ENCODE measurements around the gene ZIC2.

The ZIC2 gene

DNA sequence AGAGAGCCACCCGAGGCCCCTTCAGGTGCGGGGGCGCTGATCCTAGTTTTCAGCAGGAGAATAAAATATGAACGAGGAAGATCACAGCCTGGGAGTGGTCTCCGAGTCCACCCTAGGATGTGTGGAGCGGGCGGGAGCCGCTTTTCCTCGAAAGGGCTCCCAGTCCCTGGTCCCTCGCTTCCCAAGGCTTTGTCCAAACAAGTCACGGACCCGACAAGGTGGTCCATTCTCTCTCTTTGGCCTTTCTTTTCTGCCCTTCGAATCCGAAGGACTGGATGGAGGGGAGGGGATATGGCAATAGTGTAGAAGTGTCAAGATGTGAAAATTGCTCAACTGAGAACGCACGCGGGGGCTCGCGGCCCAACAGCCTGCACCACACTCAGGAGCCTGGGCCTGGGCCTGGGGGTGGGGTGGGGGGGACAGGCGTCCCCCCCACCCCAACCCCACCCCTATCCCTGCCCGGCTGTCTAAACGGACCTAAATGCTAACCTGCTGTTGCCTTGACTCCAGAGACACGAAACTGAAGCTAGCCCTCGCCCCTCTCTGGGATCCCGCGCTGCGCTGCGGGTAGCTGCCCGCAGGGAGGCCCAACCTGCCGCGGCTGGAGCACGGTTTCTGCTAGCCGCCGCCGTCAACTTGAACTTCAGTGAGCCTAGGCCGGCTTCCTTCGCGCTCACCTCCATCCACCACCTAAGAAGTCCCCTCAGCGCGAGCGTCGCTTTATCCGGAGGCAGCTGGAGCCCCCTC, 7.1 kb downstream of the ZIC2 start:
- no peak for DNase-seq

DNA sequence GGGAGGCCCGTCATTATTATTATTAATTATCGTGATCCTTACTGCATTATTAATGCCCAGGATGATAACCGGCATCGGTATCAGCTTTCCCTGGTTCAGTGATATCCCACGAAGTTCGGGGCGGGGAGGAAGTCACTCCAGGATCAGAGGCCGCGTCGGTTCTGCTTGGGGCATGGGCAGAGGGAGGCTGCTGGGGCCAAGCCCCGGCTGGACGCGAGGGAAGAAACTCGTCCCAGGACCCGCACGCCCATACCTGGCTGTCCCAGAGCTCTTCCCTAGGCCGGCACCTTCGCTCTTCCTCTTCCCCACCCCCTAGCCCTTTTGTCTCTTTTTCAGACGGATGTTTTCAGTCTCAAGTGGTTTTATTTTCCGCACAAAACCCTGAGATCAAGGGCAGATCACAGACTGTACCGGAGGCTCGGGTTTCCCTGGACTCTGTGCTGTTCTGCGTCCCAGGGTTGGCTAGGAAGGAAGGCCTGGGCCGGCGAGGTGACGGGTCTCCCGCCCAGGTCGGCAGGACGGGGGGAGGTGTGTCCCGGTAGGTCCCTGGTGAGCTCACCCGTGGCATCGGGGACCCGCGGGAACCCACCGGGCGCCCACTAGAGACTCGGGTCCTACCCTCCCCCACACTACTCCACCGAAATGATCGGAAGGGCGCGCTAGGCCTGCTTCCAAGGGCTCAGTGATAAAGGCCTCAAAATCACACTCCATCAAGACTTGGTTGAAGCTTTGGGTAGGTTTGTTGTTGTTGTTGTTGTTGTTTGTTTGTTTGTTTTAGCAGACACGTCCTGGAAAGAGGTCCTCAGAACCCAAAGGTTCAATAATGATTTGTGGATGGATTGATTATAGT, 7.9 kb downstream of the ZIC2 start:
- no peak for DNase-seq

DNA sequence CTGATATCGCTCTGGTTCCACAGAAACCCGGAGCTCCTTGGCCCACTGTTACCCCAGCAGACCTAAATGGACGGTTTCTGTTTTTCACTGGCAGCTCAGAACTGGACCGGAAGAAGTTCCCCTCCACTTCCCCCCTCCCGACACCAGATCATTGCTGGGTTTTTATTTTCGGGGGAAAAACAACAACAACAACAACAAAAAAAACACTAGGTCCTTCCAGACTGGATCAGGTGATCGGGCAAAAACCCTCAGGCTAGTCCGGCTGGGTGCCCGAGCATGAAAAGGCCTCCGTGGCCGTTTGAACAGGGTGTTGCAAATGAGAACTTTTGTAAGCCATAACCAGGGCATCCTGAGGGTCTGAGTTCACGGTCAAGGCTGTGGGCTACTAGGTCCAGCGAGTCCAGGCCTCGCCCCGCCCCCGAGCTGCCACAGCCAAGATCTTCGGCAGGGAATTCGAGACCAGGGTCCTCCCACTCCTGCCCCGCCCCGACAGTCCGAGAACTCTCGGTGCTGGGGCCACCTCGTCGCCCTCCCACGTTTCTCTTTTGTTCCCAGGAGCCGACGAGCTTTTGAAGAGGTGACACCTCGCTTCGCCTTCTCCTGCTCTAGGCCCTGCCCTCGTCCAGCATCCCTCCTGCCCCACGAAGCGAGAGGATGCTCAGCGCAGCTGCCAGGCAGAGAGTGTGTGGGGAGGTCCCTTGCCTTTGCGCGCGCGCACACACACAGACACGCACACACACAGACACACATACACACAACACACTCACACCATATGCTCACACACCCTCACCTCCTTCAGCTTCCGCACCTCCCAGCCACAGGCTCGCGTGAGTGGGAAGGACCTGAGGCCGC, 8.8 kb downstream of the ZIC2 start:
- DNase-seq = no peak

DNA sequence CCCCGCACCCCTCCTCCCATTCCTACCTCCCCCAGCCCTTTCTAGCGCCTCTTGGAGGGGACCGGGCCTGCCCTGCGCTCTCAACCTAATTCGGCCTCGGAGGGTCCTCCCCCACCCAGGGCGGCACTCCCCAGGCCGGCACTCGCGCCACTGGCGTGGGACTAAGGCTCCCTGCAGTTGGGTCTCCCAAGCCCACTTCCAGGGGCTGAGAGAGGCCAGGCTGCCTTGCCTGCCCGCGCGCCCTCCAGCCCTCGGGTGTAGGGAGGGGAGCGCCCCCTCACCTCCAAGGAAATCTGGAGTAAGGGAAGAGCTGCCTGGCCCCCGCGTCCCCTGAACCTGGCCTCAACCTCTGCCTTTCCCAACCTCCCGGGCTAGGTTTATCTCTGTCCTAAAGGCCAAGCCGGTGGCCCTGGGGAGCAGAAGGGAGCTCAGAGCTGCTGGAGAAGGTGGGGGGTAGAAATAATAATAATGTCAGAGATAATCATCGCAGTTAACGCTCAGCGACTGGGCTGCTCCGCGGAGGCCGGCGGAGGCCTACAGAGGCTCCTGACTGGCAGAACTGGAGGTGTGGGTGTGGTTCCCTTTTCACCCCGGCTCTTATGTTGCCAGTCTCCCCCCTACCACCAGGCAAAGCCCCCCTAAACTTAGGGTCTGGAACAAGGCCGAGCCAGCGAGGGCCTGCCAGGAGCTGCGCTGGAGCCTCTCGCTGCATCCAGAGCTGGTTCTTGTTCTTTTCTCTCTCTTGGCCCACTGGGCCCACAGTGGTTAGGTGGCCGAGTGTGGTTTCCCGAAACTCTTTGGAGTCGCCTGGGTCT, 9.6 kb downstream of the ZIC2 start:
- no peak for DNase-seq

DNA sequence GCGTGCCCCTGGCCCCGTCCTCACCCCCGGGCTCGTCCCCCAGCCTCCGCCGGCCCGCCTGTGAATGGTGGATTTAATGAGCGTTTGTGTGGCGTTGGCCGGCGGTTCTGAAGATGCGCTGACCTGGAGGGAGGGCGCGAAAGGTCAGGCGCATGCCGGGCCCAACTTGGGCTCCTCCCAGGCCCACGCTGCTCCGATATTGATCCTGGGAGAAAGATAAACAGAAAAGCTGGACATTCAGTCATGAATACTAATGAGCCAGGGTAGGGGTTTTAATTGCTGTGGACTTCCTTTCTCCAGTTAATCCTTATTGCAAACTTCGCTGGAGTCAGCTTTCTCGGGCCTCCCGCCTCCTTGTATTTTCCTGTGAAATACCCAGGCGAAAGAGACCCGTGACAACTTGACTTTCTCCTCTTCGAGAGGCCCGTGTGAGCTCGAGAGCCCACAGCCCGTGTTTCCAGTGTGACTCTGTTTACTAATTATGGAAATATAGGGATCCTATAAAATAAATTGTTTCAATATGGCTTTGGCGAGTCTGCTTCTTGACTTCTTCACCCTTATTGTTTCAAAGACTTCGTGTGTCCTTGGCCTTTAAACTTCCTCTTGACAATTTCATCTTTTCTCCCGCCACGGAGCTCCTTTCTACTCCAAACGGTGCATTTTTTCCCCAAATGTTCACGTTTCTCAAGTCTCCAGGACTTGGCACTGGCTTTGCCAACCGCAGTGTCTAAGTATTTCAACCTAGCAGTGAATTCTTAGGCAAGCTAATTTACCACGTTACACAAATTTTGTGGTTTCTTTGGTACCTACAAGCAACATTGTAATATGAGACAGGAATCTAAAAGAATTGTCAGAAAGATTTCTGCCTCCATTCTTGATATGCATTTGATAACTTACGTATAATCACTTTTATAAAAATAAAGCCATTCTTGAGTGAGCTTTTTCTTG, 10.5 kb downstream of the ZIC2 start:
- DNase-seq = no peak

DNA sequence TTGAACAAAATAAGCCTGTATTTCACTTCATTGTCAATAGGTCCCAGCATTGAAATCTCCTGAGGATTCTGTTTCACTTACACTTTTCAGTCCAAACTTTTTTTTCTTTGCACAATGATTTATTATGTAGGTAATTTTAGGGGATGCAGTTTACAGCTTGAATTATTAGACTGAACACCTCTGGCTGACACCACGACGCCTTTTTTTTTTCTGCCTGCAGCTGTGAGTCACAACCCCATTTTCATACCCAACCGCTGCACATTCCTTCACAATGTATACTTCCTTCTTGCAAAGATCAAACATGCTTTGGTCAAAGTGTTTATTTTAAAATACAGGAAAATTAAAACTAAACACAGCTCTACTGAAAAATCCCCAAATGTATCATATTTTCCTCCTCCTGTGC, 11.4 kb downstream of the ZIC2 start:
- DNase-seq = no peak

DNA sequence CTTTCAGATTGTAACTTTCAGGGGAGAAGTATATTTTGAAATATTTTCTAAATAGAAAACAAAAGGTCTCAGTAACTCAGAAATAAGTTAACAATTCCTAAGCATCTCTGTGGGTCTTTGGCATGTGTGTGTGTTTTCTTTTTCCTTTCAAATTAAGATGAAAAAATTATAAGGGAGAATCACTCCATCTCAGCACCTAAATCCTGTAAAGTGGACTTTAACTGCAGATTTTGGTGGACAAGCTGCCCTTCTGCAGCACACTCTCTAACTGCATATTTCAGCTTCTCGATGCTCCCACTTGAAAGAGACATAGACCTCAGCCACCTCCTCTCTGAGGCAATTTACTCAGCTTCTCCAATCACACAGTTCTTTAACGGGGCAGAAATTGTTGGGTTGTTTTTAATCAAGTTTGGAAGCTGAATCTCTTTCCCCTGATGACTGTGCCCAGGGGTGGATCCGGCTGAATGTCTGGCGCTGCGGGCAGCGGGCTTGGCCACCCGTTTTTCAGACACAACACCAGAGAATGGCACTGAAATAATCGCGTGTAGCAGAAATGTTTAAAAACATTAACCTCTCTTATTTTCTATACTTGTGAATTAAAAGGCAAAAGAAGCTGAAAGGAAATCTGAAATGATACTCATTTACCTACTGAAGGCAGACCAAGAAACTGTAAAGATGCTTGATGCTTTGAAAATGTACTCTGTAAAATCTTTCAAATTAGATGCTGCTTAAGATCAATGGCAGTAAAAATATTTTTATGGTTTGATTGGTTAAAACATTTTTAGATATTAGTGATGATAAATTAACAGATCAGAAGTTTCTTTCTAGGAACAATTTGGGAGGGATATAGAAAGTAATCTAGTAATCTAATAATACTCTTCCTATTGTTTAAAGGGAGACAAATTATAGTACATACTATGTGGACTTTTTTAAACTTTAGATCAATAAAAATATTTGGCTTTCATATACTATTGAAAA, 12.4 kb downstream of the ZIC2 start:
- no peak for DNase-seq

DNA sequence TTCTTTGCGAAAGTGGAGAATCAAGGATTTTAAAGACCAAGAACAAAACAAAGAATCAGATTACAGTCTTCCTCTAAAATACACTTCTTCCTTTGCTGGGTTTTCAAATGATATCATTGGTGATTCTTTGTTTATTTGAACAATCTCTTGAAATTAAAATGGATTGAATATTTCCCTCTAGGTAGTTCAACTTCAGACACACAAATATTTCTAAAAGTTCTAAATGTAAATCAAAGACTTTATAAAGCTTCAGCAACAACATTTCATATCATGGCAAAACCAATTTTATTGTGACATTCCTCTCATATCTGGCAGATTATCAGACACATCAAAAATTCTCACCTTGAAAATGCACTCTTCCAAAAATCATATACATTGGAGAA, 13.0 kb downstream of the ZIC2 start:
- DNase-seq = no peak

DNA sequence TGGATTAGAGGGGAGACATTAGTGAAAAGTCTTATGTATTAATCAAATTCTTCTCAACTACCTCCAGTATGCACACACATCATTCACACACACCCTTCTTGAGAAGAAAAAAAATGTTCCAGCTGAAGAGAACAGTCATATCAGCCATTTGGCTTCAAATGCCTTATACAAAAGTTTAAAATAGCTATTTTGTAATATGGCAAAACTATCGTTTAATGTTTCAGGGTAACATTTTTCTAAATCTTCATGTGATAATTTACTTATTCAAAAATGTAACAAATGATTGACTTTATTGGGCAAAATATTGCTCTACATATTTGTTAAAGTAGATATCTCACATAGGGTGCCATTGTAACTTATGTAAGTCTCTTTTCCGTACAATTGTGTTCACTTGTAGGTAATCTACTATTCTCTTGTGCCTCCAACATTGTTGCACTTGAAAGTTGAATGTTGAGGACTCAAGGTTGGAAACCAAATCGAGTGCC, 13.6 kb downstream of the ZIC2 start:
- DNase-seq = no peak

DNA sequence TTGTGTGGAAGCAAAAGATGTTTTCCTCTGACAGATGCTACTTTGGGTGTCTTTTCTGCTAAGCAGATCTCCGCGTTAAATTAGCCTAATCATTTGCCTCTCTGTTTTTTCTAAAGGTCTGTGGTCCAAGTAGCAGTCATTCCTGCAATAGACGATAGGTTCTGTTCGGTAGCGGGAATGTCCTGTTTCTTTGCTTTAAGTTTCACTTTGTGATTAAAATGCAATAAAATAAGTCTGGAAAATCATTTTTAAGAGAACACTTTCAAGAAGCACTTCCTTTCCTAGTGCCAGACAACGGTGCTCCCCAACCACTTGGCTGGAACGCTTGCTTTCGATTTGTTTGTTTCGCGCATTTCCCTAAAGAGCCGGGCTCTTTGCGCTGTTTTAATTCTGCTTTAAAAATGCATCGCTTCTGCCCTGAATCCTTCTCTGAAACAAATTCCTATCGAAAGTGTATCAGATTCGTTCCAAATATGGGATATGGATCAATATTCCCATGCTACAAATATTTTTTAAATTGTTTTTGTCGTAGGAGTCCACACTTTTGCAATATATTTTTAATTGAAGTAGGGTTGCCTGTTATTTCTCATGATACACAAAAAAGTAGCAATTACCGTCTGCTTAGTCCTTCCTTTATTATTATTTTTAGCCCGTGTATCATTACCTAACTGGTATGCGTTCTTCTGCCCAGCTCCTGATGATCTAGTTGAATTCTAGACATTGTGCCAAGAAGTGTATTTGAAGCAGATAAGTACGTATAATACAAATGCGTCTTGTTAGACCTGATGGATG, 14.2 kb downstream of the ZIC2 start:
- DNase-seq = peak; percentile 86

DNA sequence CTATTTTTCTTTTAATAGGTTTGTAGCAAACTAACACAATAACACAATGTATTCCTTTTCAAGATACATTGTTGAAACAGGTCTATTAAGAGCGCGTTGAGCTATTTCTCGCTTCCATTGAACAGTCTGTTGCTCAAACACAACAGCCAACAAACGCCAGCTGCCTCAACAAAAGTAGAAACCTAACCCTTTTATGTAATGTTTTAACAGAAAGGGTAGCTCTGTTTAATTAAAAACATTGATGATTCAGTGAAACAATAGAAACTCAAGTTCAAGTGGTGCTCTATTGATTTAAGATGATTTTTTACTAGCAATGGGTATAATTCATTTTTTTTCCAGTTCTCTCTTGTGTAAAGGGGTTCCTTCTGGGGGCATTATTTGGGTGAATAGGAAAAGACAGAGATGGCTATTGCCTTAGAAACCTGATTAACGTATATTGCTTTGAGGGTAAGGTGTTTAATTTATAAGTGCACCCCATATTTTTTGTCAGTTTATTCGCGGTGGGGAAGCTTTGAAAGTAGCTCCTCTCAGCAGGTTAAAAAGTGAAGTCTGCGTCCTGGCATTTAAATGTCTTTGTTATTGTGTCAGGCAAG, 14.9 kb downstream of the ZIC2 start:
- peak; percentile 95 for DNase-seq

DNA sequence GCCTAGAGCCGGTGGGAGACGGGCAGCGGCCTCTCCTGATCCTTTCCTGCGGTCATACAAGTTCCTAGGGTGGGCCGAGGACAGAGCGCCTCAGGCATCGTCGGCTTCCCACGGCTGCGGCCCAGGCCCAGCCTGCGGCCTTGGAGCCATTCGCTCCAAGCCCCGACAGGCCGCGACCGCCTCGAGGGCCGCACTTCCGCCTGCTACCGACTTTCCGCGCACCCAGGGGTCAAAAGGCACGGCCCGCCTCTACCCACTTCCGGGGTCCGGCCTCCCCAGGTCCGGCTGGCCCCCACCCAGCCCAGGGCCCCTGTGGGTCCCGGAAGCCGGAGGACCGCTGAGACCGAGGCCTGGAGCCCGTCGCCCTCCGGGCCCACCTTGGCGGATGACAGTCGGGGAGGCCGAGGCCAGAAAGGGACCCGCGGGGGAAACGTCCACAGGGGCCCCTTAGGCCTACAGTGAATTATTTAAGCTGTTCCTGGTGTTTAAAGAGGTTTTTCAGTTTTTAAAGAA, 16.2 kb downstream of the ZIC2 start:
- DNase-seq = no peak

DNA sequence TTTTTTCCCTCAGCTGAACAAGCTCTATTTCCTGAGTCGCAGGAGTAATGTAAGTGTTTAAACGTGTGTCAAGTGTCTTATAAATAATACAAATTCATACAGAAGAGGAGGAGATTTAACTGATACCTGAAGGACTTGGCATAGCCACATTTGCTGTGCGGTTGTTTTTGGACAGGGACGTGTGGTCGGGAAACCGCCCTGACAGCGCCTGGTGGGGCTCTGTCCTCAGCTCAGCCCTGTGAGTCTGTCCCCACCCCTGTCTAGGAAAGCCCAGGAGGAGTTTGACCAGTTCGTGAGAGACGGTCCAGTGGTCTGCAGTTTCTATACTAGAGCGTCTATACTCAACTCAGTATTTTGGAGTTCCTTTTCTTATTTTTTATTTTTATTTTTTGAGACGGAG, 16.7 kb downstream of the ZIC2 start:
- DNase-seq = no peak

DNA sequence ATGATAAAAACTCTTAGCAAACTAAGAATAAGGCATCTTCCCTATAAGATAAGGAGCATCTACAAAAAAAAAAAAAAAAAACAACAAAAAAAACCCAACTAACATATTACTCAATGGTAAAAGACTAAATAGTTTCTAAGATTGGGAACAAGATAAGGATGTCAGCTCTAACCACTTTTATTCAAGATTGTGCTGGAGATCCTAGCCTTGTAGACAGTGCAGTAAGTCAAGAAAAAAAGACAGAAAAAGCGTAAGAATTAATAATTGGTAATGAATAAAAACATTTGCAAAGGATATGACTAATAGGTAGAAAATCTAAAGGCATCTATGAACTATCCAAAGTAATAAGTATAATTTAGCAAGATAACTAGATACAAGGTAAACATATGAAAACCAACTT, 33.0 kb downstream of the ZIC2 start:
- no peak for DNase-seq

DNA sequence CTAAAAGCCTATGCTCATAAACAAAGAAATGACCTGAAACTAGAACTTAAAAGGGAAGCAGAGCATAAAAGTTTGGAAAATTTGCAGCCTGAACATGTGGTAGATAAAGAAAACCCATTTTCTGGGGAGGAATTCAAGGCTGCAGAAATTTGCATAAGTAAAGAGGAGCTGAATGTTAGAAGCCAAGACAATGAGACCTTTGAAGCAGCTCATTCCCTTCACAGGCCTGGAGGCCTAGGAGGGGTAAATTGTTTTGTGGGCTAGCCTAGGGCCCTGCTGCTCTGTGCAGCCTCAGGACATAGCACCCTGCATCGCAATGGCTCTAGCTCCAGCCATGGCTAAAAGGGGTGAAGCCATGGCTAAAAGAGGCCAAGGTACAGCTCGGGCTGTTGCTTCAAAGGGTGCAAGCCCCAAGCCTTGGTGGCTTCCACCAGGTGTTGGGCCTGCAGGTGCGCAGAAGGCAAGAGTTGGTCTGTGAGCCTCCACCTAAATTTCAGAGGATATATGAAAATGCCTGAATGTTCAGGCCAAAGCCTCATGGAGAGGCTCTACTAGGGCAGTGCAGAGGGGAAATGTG, 38.3 kb downstream of the ZIC2 start:
- no peak for DNase-seq

DNA sequence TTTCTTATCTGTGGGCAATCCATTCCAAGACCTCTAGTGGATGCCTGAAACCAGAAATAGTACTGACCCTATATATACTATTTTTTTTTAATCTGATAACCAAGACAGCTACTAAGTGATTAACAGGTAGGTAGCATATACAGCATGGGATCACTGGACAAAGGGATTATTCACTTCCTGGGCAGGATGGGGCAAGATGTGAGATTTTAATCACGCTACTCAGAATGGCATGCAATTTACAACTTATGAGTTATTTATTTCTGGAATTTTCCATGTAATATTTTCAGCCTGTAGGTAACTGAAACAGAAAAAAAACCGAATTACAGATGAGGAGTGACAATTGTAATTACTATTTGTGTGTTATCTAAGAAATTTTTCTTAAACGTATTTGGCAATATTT, 41.2 kb downstream of the ZIC2 start:
- DNase-seq = no peak

DNA sequence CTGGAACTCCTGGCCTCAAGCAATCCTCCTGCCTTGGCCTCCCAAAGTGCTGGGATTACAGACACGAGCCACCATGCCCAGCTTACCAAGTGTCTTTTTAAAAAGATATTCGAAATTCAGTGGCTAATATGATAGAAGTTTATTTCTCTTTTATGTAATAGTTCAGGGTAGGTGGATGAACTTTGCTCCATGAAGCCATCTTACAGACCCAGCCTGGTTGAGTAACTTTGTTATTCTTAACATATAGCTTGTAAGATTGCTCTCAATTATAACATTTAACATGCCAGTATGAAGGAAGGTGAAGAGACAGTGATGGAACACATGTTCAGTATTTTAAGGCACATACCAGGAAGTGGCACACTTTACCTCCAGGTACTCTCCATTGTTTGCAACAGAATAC, 42.4 kb downstream of the ZIC2 start:
- DNase-seq = no peak

DNA sequence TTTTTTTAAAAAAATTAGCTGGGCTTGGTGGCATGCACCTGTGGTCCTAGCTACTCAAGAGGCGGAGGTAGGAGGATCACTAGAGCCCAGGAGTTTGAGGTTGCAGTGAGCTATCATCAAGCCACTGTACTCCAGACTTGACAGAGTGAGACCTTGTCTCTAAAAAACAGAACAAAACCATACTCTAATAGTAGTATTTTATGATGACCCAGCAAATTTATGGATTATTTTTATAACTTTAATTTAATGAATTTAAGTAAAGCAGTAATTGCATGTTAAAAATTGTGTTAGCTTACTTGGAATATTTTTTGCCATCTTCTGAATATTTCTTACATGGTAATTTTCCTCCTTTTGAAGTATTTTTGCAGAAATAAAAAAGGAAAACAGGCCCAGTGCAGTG, 48.3 kb downstream of the ZIC2 start:
- DNase-seq = no peak

All from NCI-H1092 treated with DMSO at 0.1 percent for 48 hours (cell line).